H1 (cell line): ENCODE results near the gene TNXB. TPM values are rescaled to one million over a fixed set of nuclear protein-coding genes. Genes with fewer than 3 reads are reported as not detected.
"Not testable (repeated sequence)": the region's sequence is repeated elsewhere in the genome, so short reads cannot be mapped to it uniquely, and the experiment has no call there.

Experiments used
- CTCF ChIA-PET: fragments of 300-600 bp; sonication (Branson Sonifier 250); formaldehyde crosslinking; loops from one replicate; lab custom pipeline; 2021; ENCODE audit not compliant: partially characterized antibody; lab: Charles Lee
- POLR2A ChIA-PET: fragments of 300-600 bp; sonication (Branson Sonifier 250); formaldehyde crosslinking; loops from one replicate; lab custom pipeline; 2021; ENCODE audit warnings: inconsistent platforms; ENCODE audit not compliant: partially characterized antibody; lab: Charles Lee
- DNase-seq, 2 experiments: peaks; one replicate each; pipeline versions ENCODE4 v3.0.0 to v3.0.0-alpha.2; 2010 to 2022; ENCODE audit warnings: low spot score in 2 of 2, low read depth in 1 of 2, mixed read lengths in 1 of 2
- FAIRE-seq: peaks from 2 replicates; lab custom pipeline; 2011; peaks lifted over from hg19 to GRCh38; lab: Jason Lieb, UNC
- H2AFZ ChIP-seq: 2 replicates; pipeline ENCODE4 v1.8.1; 2012; ENCODE audit warnings: low read length, inconsistent platforms
- H2AK5ac ChIP-seq: 2 replicates; pipeline ENCODE4 v1.6.1; 2013; ENCODE audit warnings: low read depth, low read length
- H2BK120ac ChIP-seq: replicated peaks from 2 replicates; pipeline ENCODE3; 2013; ENCODE audit warnings: low read depth, low read length, inconsistent platforms
- H2BK12ac ChIP-seq: 2 replicates; pipeline ENCODE4 v1.6.1; 2013; ENCODE audit warnings: low read depth, low read length
- H2BK15ac ChIP-seq: 2 replicates; pipeline ENCODE4 v1.6.1; 2013; ENCODE audit warnings: low read length
- H2BK20ac ChIP-seq: 2 replicates; pipeline ENCODE4 v1.6.1; 2013; ENCODE audit warnings: low read length
- H2BK5ac ChIP-seq: 2 replicates; pipeline ENCODE4 v1.6.1; 2013; ENCODE audit warnings: low read depth, low read length
- H3K14ac ChIP-seq: 2 replicates; pipeline ENCODE4 v1.6.1; 2013; ENCODE audit warnings: inconsistent platforms; ENCODE audit not compliant: insufficient read length
- H3K18ac ChIP-seq: 2 replicates; pipeline ENCODE4 v1.6.1; 2013; ENCODE audit warnings: low read length; ENCODE audit errors: extremely low read depth
- H3K23ac ChIP-seq: 2 replicates; pipeline ENCODE4 v1.6.1; 2013; ENCODE audit warnings: inconsistent platforms; ENCODE audit not compliant: insufficient read length
- H3K23me2 ChIP-seq: 2 replicates; pipeline ENCODE4 v1.6.1; 2013; ENCODE audit warnings: low read depth, low read length
- H3K27ac ChIP-seq: 2 replicates; pipeline ENCODE4 v1.6.1; 2011; ENCODE audit warnings: low read depth, low read length, inconsistent platforms
- H3K27me3 ChIP-seq, 4 experiments: replicated peaks in 1 of 4; 1 replicate in 1 of 4; 2 replicates in 3 of 4; pipeline versions ENCODE4 v1.6.1 to v1.8.1; 2011 to 2013; ENCODE audit warnings: low read length in 3 of 4, mild to moderate bottlenecking in 3 of 4, inconsistent platforms in 2 of 4, mixed read lengths in 2 of 4, moderate library complexity in 1 of 4; ENCODE audit not compliant: control insufficient read depth in 3 of 4, insufficient read depth in 3 of 4; ENCODE audit errors: extremely low read depth in 1 of 4
- H3K36me3 ChIP-seq, 4 experiments: 2 replicates each; pipeline versions ENCODE4 v1.6.1 to v1.8.1; 2011 to 2013; ENCODE audit warnings: mild to moderate bottlenecking in 4 of 4, low read length in 3 of 4, moderate library complexity in 2 of 4, control low read depth in 1 of 4, inconsistent platforms in 1 of 4; ENCODE audit not compliant: insufficient read depth in 4 of 4, control insufficient read depth in 2 of 4
- H3K4ac ChIP-seq: replicated peaks from 2 replicates; pipeline ENCODE3; 2013; ENCODE audit warnings: low read length, low read depth, mixed read lengths, inconsistent platforms; ENCODE audit not compliant: insufficient read length
- H3K4me1 ChIP-seq, 4 experiments: replicated peaks in 1 of 4; 1 replicate in 1 of 4; 2 replicates in 3 of 4; pipeline versions ENCODE4 v1.6.1 to v1.8.1; 2011 to 2013; ENCODE audit warnings: low read length in 3 of 4, inconsistent platforms in 2 of 4, mixed read lengths in 1 of 4; ENCODE audit not compliant: insufficient read depth in 4 of 4, control insufficient read depth in 3 of 4
- H3K4me2 ChIP-seq, 2 experiments: 2 replicates each; pipeline versions ENCODE4 v1.6.1 to v1.8.1; 2011 to 2013; ENCODE audit warnings: low read depth in 2 of 2, low read length in 2 of 2, control low read depth in 1 of 2, inconsistent platforms in 1 of 2, mild to moderate bottlenecking in 1 of 2; ENCODE audit not compliant: insufficient read depth in 1 of 2
- H3K4me3 ChIP-seq, 4 experiments: fragments of 200-600, 300-600 bp in 1 of 4; sonication (generic), shearing (Covaris generic), sonication (Bioruptor Twin) in 1 of 4; 2 replicates each; pipeline versions ENCODE4 v1.5.1 to v1.8.1; 2011 to 2016; ENCODE audit warnings: low read length in 4 of 4, low read depth in 3 of 4, control low read depth in 2 of 4, inconsistent platforms in 2 of 4, mild to moderate bottlenecking in 2 of 4, mixed read lengths in 1 of 4, moderate library complexity in 1 of 4; ENCODE audit not compliant: insufficient read depth in 2 of 4; ENCODE audit errors: extremely low read depth in 1 of 4
- H3K56ac ChIP-seq: replicated peaks from 2 replicates; pipeline ENCODE3; 2013; ENCODE audit warnings: low read depth, mild to moderate bottlenecking, mixed read lengths, low read length, inconsistent platforms; ENCODE audit not compliant: insufficient read length
- H3K79me1 ChIP-seq: 2 replicates; pipeline ENCODE4 v1.6.1; 2013; ENCODE audit warnings: low read depth, low read length, control low read depth
- H3K79me2 ChIP-seq, 2 experiments: 2 replicates each; pipeline versions ENCODE4 v1.6.1 to v1.8.1; 2012 to 2013; ENCODE audit warnings: low read length in 2 of 2, mild to moderate bottlenecking in 2 of 2, inconsistent platforms in 1 of 2; ENCODE audit not compliant: insufficient read depth in 2 of 2, control insufficient read depth in 1 of 2
- H3K9ac ChIP-seq, 4 experiments: replicated peaks in 1 of 4; 1 replicate in 1 of 4; 2 replicates in 3 of 4; pipeline versions ENCODE4 v1.6.1 to v1.8.1; 2011 to 2013; ENCODE audit warnings: low read depth in 3 of 4, low read length in 3 of 4, control low read depth in 2 of 4, mild to moderate bottlenecking in 2 of 4, moderate library complexity in 2 of 4, inconsistent platforms in 1 of 4; ENCODE audit errors: extremely low read depth in 1 of 4
- H3K9me3 ChIP-seq, 2 experiments: 2 replicates each; pipeline versions ENCODE4 v1.6.1 to v1.8.1; 2012 to 2013; ENCODE audit warnings: mild to moderate bottlenecking in 2 of 2, moderate library complexity in 2 of 2, control low read depth in 1 of 2, inconsistent platforms in 1 of 2, low read depth in 1 of 2, low read length in 1 of 2, mixed read lengths in 1 of 2; ENCODE audit not compliant: insufficient read depth in 2 of 2
- H4K20me1 ChIP-seq, 2 experiments: replicated peaks in 1 of 2; 2 replicates each; pipeline versions ENCODE3 to v1.8.1; 2011 to 2013; ENCODE audit warnings: inconsistent platforms in 2 of 2, low read length in 2 of 2, mild to moderate bottlenecking in 1 of 2; ENCODE audit not compliant: insufficient read depth in 2 of 2, control insufficient read depth in 1 of 2
- H4K5ac ChIP-seq: 2 replicates; pipeline ENCODE4 v1.6.1; 2013; ENCODE audit warnings: low read length, low read depth, mixed read lengths, inconsistent platforms; ENCODE audit not compliant: insufficient read length
- H4K8ac ChIP-seq: 2 replicates; pipeline ENCODE4 v1.8.0; 2013; ENCODE audit warnings: mild to moderate bottlenecking, moderate library complexity, low read length, inconsistent platforms; ENCODE audit not compliant: insufficient read depth; ENCODE audit errors: extremely low read depth
- H4K91ac ChIP-seq: replicated peaks from 2 replicates; pipeline ENCODE3; 2013; ENCODE audit warnings: low read length, mixed read lengths, inconsistent platforms; ENCODE audit not compliant: insufficient read length
- WGBS, 2 experiments: shearing (Covaris generic) in 1 of 2; methylation state at CpG; one replicate each; pipeline versions ENCODE4 v1.1.6 to v1.1.7; 2013 to 2015; ENCODE audit warnings: low lambda C conversion rate in 2 of 2, mixed read lengths in 2 of 2, inconsistent platforms in 1 of 2, low coverage in 1 of 2, missing lambda C conversion rate in 1 of 2; ENCODE audit not compliant: insufficient replicate concordance in 2 of 2, insufficient coverage in 1 of 2, insufficient read length in 1 of 2; ENCODE audit errors: extremely low coverage in 1 of 2, missing lambda C conversion rate in 1 of 2; 5-methylcytosine and 5-hydroxymethylcytosine counted together
- polyA plus RNA-seq, 7 experiments: library from polyadenylated mRNA; depleted of rRNA in 3 of 7; stranded (reverse) in 5 of 7; unstranded in 2 of 7; fragments of >200 nt in 5 of 7; fragments of 200-250 nt in 2 of 7; gene quantifications; 1 replicate in 5 of 7; 2 replicates in 1 of 7; 4 replicates in 1 of 7; pipeline versions ENCODE4 v1.2.1 to v1.2.3, GENCODE V29; 2011 to 2013; ENCODE audit warnings: missing spikeins in 2 of 7, mixed read lengths in 2 of 7
- total RNA-seq: library from RNA; stranded (reverse); fragmentation: NEBNext Ultra II Directional; extraction: Animal tissue kit (Norgen Biotek cat#: 25700); gene quantifications from 2 replicates; pipeline ENCODE4 v1.2.1, GENCODE V29; 2021

TNXB gene
- total and polyA plus RNA-seq, 2 of the 8 experiments (the other 6 are each of a cell fraction or from before 2014, with no cell fraction given), result 3.1 to 4.8 TPM

DNA sequence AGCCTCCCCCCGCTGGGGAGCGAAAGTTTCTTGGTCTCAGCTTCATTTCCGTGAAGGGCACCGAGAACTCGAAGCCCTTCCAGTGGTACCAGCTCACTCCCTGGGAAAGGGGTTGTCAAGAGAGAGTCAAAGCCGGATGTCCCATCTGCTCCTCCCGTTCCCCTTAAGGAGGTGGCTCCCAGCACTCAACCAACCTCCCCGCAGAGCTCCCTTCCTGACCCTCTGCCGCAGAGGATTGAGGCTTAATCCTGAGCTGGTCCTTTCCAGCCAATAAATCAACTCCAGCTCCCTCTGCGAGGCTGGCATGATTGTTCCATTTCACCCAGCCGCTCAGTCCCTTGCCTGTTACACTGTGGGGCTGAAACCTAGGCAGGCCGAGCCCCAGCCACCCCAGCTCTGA, 100.5 kb downstream of the TNXB start:
- H3K9ac ChIP-seq, H3K18ac ChIP-seq, H3K4ac ChIP-seq, H3K27me3 ChIP-seq, H3K9me3 ChIP-seq, CTCF ChIA-PET, H2BK12ac ChIP-seq, H4K91ac ChIP-seq, H3K79me1 ChIP-seq, H3K4me3 ChIP-seq, H2BK5ac ChIP-seq, DNase-seq, H3K23me2 ChIP-seq, H2BK15ac ChIP-seq, H2AFZ ChIP-seq, H3K56ac ChIP-seq, H3K4me2 ChIP-seq, FAIRE-seq, H4K5ac ChIP-seq, H2BK20ac ChIP-seq, H3K4me1 ChIP-seq, H3K36me3 ChIP-seq, H3K27ac ChIP-seq, H3K79me2 ChIP-seq, H2BK120ac ChIP-seq, H3K14ac ChIP-seq, H4K8ac ChIP-seq, H2AK5ac ChIP-seq, H3K23ac ChIP-seq, H4K20me1 ChIP-seq, POLR2A ChIA-PET: not testable (repeated sequence)
- no CpG with 5 or more reads among the region's 12 CpGs for WGBS, 2 experiments

DNA sequence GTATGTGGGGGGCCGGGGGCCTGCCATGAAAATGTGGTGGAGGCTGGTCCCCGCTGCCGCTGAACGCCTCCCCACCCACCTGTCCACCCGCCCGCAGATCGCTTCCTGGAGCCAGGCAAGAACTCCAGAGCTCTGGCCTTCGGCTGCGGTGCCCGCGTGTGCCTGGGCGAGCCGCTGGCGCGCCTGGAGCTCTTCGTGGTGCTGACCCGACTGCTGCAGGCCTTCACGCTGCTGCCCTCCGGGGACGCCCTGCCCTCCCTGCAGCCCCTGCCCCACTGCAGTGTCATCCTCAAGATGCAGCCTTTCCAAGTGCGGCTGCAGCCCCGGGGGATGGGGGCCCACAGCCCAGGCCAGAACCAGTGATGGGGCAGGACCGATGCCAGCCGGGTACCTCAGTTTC, 101.1 kb downstream of the TNXB start:
- H3K9ac ChIP-seq, H3K27ac ChIP-seq, H2BK15ac ChIP-seq, CTCF ChIA-PET, H3K56ac ChIP-seq, H3K4me1 ChIP-seq, H3K23me2 ChIP-seq, H4K20me1 ChIP-seq, H4K8ac ChIP-seq, H2BK120ac ChIP-seq, FAIRE-seq, H2BK12ac ChIP-seq, H3K27me3 ChIP-seq, H2BK20ac ChIP-seq, POLR2A ChIA-PET, H3K18ac ChIP-seq, H3K23ac ChIP-seq, H3K36me3 ChIP-seq, H2BK5ac ChIP-seq, H3K4me3 ChIP-seq, DNase-seq, H3K4ac ChIP-seq, H3K79me2 ChIP-seq, H4K91ac ChIP-seq, H3K79me1 ChIP-seq, H4K5ac ChIP-seq, H2AFZ ChIP-seq, H3K14ac ChIP-seq, H3K9me3 ChIP-seq, H3K4me2 ChIP-seq, H2AK5ac ChIP-seq: not testable (repeated sequence)
- no CpG with 5 or more reads among the region's 24 CpGs for WGBS, 2 experiments
